Thyroid gland (tissue), 4 donors: ENCODE results near the gene GPC5.

Experiments
- CTCF ChIP-seq, 6 experiments: fragments of 200-600 bp in 3 of 6; fragments of 450-650 bp in 3 of 6; sonication (generic) in 3 of 6; IDR thresholded peaks; one replicate each; pipeline ENCODE4 v1.5.1; 2016 to 2019; ENCODE audit warnings: antibody characterized with exemption in 6 of 6, mild to moderate bottlenecking in 2 of 6, inconsistent platforms in 1 of 6, moderate library complexity in 1 of 6
- POLR2A ChIP-seq, 2 donors: fragments of 450-650 bp; IDR thresholded peaks; one replicate each; pipeline ENCODE4 v1.6.1; 2017; ENCODE audit warnings: antibody characterized with exemption in 2 of 2, mild to moderate bottlenecking in 2 of 2, moderate library complexity in 1 of 2

- TF ChIP-seq CTCF (IDR thresholded peaks at IDR 0.05), result no peak
- no peak for TF ChIP-seq POLR2A (IDR thresholded peaks at IDR 0.05)
Observed at GRCh38 chr13:92640936-92641335, 1242.5 kb downstream of the GPC5 start.
